B cell (primary cell): ENCODE data around the gene AGXT2.

Experiments
- CTCF ChIP-seq: fragments of 200-600 bp; IDR thresholded peaks from one replicate; pipeline ENCODE4 v1.8.0; 2022; ENCODE audit warnings: antibody characterized with exemption, mild to moderate bottlenecking
- EZH2 ChIP-seq: IDR thresholded peaks from 2 replicates; pipeline ENCODE4 v1.6.1; 2012; ENCODE audit warnings: borderline replicate concordance, low read depth, mild to moderate bottlenecking, moderate library complexity, low read length; ENCODE audit not compliant: insufficient read depth, poor library complexity, severe bottlenecking

GRCh38 chr5:35066260-35066795, 18.6 kb upstream of the AGXT2 start:
- no peak for TF ChIP-seq CTCF
- TF ChIP-seq EZH2 = no peak
